HG03565 (cell line): Measurements from ENCODE around the gene SEC63.
"Not testable (repeated sequence)": the region's sequence is repeated elsewhere in the genome, so short reads cannot be mapped to it uniquely, and the experiment has no call there.

ENCODE experiments used
- ATAC-seq: cut with Tn5 transposase; IDR thresholded peaks from one replicate; pipeline ENCODE4 v1.9.1; 2021; ENCODE audit warnings: mild to moderate bottlenecking, moderate library complexity; ENCODE audit not compliant: unreplicated experiment

The SEC63 gene

GRCh38 chr6:107976155-107976783 is 18.3 kb upstream of the SEC63 start:
- no peak for ATAC-seq

- ATAC-seq: no peak
Measured at GRCh38 chr6:107973594-107973993, 15.6 kb upstream of the SEC63 start.

- ATAC-seq: no peak
Measured at GRCh38 chr6:107972413-107973096, 14.5 kb upstream of the SEC63 start.

GRCh38 chr6:107971181-107971580 is 13.2 kb upstream of the SEC63 start:
- ATAC-seq: no peak

DNA sequence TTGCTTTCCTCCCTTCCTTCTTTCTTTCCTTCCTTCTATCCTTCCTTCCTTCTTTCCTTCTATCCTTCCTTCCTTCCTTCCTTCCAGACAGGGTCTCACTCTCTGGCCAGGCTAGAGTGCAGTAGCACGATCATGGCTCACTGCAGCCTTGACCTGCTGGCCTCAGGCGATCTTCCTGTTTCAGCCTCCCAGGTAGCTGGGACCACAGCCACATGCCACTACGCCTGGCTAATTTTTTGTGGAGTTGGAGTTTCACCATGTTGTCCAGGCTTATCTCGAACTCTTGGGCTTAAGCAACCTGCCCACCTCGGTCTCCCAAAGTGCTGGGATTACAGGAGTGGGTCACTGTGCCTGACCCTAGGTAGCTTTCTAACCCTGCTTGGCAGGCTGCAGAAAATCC is 12.2 kb upstream of the SEC63 start:
- ATAC-seq: no peak

DNA sequence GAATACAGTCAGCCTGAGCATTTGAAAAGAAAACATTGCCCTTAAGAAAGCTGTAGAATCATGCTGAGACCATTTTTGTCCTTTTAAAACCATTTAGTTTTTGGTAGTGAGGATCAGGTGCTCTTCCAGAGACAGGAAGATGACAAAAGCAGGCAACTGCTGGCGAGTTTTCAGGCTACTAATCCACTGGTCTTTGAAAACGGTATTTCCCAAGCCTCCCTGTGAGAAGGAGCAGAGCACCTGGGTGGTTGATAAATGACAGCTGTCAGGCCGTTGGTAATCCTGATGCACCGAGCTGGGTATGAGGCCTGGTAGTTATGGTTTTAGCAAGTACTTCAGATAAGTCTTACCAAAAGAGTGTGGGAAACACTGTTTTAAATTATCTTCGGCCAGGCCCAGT is 10.1 kb upstream of the SEC63 start:
- ATAC-seq: no peak

DNA sequence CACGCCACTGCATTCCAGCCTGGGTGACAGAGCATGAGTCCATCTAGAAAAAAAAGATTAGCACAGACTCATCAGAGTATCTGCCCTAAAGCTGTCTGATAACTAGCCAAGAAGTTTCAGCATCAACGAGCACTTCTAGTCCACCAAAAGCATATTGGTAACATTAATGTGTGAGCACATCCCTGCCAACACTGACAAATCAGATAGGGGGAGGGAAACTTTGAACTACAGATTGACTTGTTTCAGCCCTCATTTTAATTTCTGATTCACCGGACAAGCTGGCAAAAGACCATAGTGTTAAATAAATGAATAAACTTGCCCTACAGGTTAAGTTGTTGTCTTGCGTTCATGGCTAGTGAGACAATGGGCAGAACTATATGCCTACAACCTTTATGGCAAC is 7.7 kb upstream of the SEC63 start:
- no peak for ATAC-seq

- no peak for ATAC-seq
Measured at GRCh38 chr6:107962723-107963122, 4.7 kb upstream of the SEC63 start.

DNA sequence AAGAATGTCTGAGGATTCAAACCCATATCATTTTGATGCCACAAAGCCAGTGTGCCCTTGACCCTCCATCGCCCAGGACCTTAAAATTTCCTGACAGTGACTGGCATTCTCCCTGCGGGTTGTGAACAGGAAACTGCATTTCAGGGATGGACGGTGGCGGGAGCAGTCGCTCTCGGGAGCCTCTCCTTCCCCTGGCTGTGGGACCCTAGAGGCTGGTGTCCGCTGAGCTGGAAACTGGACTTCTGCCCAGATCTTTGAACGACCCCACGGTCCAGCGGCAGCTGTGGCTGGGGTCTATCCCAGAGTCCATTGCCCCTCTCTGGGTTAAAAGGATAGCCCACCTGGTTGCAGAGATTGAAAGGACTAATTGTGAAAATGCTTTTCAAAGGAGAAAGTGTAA is 1.4 kb upstream of the SEC63 start:
- ATAC-seq: no peak

GRCh38 chr6:107958689-107959362 is 818 bp upstream of the SEC63 start:
- not testable (repeated sequence) for ATAC-seq

- peak; percentile 16 for ATAC-seq
Measured at GRCh38 chr6:107957308-107957908, 600 bp downstream of the SEC63 start.

DNA sequence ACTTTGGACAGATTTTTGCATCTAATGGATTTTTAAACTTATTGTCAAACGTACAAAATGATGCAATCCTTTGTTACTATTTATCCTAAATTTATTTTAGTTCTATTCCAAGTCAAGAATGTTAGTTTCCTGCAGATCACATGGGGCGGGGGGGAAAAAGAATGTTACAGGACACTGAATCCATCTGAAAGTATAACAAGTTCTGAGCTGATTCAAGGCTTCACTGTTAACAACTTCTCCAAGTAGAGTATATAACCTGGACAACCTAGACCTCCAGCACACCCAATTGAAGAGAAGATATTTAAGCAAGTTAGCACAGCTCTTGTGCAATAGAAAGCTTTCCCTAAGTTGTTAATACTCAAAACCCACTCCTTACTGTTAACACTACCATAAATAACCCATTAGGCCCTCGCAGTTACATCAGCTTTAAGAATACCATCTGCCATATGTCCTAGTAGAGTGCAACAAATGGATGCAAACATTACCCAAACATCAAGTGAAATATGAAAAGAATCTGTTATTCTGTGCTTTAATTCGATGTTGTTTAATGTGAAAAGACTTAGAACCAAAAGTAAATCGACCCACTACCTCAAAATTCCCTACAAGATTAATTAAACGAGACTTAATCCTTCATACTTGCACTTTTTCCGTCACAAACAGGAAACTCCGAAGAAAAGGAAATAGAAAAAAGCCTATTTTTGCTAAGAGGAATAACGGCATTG is 1.3 kb downstream of the SEC63 start:
- ATAC-seq: no peak

DNA sequence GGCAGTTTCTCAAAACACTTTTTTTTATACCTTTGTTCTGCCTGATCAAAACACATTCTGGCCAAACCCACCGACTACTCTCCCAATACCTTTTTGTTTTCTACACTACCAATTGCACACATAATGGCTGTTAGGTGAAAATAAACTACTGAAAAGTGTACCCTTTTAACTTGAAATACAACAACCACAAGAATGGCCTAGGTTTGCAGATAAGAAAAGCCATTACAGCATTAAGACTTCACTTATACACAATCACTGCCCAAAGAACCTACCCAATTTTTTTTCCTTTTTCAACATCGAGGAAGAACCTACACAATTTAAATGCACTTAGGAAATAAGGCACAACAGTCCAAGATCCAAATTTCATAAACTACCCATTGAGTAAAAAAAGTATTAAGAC is 1.8 kb downstream of the SEC63 start:
- no peak for ATAC-seq

- not testable (repeated sequence) for ATAC-seq
Measured at GRCh38 chr6:107953858-107954414, 4.1 kb downstream of the SEC63 start.

DNA sequence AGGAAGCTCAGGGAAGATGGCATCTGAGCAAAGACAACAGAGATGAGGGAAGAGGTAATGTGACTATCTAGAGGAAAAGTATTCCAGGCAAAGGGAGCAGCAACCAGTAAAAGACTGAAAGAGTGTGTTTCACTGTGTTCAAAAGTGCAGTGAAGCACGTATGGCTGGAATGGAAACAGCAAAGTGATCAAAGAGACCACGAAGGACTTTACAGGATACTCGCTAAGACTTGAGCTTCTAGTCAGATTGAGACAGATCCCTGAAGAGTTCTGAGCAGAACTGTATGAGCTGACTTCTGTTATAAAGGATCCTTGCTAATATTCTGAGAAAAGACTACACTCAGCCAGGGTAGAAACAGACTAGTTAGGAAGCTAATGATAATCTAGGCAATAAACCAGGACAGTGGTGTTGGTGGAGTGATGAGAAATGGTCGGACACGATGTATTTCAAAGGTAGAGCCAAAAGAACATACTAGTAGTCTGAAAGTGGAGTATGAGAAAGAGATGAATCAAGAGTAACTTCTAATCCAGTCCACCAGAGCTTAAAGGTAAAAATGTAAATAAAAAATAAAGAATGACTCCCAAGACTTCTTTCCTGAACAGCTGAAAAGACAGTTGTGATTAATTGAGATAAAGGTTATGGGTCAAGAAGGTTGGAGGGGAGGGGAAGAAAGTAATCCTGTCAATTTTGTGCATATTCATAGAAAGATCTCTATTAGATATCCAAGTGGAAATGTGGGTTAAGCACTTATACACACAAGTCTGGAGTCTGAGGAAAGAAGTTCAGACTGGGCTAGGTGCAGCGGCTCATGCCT is 14.2 kb downstream of the SEC63 start:
- no peak for ATAC-seq

DNA sequence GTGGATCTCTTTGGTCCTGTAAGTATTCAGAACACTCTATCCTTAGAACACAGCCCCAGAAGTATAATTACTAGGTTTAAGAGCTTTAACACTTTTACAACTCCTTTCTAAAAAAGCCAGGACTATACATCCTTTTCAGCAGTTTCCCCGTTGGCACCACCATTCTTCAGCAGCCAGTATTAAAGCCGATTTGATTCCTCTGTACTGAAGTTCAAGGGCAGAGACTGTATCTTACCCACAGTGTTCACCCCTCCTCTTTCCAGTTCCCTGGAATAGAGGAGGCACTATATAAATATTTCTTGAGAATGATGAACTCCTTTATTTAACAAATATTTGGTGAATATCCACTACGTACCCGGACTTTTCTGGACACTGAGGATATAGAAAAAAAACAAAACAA is 15.9 kb downstream of the SEC63 start:
- no peak for ATAC-seq

- no peak for ATAC-seq
Measured at GRCh38 chr6:107941627-107942026, 16.4 kb downstream of the SEC63 start.

- ATAC-seq: no peak
Measured at GRCh38 chr6:107941199-107941598, 16.8 kb downstream of the SEC63 start.

DNA sequence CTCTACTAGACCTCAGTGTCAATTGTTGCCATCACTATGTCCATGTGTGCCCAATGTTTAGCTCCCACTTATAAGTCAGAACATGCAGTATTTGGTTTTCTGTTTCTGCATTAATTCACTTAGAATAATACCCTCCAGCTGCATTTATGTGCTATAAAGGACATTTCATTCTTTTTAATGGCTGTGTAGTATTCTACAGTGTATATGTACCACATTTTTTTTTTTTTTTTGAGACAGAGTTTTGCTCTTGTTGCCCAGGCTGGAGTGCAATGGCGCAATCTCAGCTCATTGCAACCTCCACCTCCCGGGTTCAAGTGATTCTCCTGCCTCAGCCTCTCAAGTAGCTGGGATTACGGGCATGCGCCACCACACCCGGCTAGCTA is 21.1 kb downstream of the SEC63 start:
- ATAC-seq: not testable (repeated sequence)
